ENCODE results near the gene BACH1. TPM values are rescaled to one million over a fixed set of nuclear protein-coding genes. Genes with fewer than 3 reads are reported as not detected.

The BACH1 gene
- total and polyA plus RNA-seq, 10 donors, result 6.7 to 131 (median 89.5) TPM

DNA sequence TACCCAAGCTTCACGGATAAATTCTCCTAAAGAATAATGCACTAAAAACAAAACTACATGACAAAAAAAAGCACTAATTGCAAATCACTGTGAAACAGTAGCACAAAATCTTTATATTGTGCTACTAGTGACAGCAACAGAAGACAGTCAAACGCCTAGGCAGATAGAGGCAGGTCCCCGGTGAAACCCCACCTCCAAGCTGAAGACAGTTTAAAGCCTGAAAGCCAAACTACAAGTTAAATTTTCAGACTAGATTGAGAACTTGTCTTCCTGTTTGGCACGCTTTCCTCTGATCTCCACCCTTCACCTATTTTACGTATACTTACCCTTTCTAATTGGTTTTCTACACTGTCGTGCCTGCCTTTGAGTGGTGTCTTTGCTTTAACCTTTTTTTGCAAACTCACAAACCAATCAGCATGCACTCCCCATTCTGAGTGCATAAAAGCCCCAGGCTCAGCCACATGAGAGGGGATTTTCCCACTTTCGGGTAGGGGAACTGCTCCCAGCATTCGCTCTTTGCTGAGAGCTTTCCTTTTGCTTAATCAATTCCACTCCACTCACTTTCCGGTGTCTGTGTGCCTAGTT lies 3.6 kb upstream of the BACH1 start:
- Histone ChIP-seq H3K27me3 (replicated peaks in 1 of 7) (no peaks in the 10 kb centered on the region), H3K36me3 (no peaks in the 10 kb centered on the region), H3K4me1 (peaks cover under 1 to 50% (median 17%) of the 10 kb centered on the region in 6 donors), H3K4me3 (no peak overlapping the region), H3K9me3 (peaks cover 0 to 5% (median 0%) of the 10 kb centered on the region in 8 donors), H3K27ac (peak overlapping the region in 4 of 8 donors; percentile 15 to 64 (median 30))
- no peak for DNase-seq
- intact Hi-C loops (cut with DNase I; ENCODE audit: low total_unique reads), result loop anchor here (10.0 kb wide), 2 partner anchors 120 to 210 kb away; no protein-coding TSS in a partner anchor
- TF ChIP-seq, protein P1, sequence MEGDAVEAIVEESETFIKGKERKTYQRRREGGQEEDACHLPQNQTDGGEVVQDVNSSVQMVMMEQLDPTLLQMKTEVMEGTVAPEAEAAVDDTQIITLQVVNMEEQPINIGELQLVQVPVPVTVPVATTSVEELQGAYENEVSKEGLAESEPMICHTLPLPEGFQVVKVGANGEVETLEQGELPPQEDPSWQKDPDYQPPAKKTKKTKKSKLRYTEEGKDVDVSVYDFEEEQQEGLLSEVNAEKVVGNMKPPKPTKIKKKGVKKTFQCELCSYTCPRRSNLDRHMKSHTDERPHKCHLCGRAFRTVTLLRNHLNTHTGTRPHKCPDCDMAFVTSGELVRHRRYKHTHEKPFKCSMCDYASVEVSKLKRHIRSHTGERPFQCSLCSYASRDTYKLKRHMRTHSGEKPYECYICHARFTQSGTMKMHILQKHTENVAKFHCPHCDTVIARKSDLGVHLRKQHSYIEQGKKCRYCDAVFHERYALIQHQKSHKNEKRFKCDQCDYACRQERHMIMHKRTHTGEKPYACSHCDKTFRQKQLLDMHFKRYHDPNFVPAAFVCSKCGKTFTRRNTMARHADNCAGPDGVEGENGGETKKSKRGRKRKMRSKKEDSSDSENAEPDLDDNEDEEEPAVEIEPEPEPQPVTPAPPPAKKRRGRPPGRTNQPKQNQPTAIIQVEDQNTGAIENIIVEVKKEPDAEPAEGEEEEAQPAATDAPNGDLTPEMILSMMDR (IDR thresholded peaks at IDR 0.05 in 8 of 11, conservative IDR thresholded peaks at IDR 0.05 in 3 of 11), result no peak
- no peak for TF ChIP-seq POLR2AphosphoS5 (IDR thresholded peaks at IDR 0.05)
- TF ChIP-seq POLR2A (IDR thresholded peaks at IDR 0.05), result no peak
- 67 to 83% (median 77%) methylated on average over 9 of the region's 9 CpGs for WGBS, 5 donors

DNA sequence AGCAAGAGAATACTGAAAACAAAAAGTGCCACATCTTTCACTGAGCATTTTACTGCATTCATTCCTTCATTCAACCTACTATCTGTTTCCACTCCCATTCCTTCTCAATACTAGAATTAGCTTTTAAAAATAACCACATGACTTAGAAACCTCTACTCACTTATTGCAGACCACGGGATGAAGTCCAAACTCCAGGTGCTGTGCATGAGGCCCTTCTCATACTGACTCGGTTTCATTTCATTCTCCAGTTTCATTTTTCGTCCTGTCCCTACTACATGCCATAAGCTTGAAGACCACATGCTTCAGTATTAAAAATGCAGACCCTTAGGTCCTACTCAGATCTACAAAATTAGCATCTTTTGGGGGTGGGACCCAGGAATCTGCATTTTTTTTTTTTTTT lies 2.3 kb upstream of the BACH1 start:
- Histone ChIP-seq H3K9me3 (peaks cover 0 to 5% (median 0%) of the 10 kb centered on the region in 8 donors), H3K27ac (no peak overlapping the region), H3K27me3 (replicated peaks in 1 of 7) (no peaks in the 10 kb centered on the region), H3K4me1 (peaks cover 12 to 63% (median 30%) of the 10 kb centered on the region in 6 donors), H3K4me3 (no peak overlapping the region), H3K36me3 (no peaks in the 10 kb centered on the region)
- TF ChIP-seq, protein P1 (IDR thresholded peaks at IDR 0.05 in 8 of 11, conservative IDR thresholded peaks at IDR 0.05 in 3 of 11), result no peak
- TF ChIP-seq POLR2A (IDR thresholded peaks at IDR 0.05) (no peak), POLR2AphosphoS5 (IDR thresholded peaks at IDR 0.05) (no peak)
- 77 to 85% (median 79%) methylated on average over 3 of the region's 3 CpGs for WGBS, 5 donors
- intact Hi-C loops (cut with DNase I; ENCODE audit: low total_unique reads), result loop anchor here (10.0 kb wide), 2 partner anchors 122 to 212 kb away; no protein-coding TSS in a partner anchor
- DNase-seq, result no peak

DNA sequence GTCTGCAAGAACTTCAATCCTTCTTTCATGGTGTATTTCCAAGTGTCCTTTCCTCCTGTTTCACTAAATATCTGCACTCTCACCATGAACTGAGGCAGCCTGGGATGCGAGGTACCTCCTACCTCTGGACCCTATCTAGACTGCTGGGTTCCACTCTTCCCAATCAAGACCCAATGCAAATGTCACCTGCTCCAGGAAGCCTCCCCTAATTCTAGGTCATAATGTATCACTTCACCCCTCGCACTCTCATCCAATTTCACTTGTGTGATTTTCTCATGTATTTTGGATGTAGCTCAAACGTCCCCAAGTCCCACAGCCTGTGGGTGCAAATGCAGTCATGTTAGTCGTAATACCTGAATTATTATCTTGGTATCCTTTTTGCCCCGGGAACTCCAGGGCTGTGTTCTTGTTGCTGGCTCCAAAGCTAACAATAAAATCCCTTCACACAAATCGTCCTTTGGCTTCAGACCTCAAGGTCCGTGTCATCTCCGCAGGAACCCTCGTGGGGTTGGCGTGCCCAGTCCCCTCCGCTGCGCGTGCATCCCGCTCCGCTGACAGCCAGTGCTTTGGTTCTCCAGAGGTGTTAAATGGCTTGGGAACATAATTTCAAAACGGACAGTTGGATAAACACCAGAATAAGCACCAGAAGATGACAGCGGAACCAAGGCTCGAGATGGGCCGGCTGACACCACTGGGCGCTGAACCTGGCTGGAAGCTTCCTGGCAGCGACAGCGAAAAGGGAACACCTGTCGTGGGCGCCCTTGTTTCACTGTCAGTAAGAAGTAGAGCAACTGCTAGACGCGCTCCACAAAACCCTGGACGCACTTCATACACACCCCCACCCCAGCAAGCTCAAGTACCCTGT lies 1.0 kb upstream of the BACH1 start:
- peak overlapping the region in 7 of 8 donors; percentile 92 to 100 (median 97) for H3K27ac ChIP-seq

More for the DNA sequence above, 1.0 kb upstream of the BACH1 start:
- 82 to 87% (median 83%) methylated on average over 24 to 27 of the region's 27 CpGs for WGBS, 5 donors
- peak overlapping the region; percentile 60 to 86 (median 68) for H3K4me3 ChIP-seq
- H3K27me3 ChIP-seq (replicated peaks in 1 of 7), result no peaks in the 10 kb centered on the region
- TF ChIP-seq POLR2A (IDR thresholded peaks at IDR 0.05), result no peak
- TF ChIP-seq POLR2AphosphoS5 (IDR thresholded peaks at IDR 0.05), result no peak
- TF ChIP-seq, protein P1 (IDR thresholded peaks at IDR 0.05 in 8 of 11, conservative IDR thresholded peaks at IDR 0.05 in 3 of 11), result no peak
- no peaks in the 10 kb centered on the region for H3K36me3 ChIP-seq
- intact Hi-C loops (cut with DNase I; ENCODE audit: low total_unique reads), result loop anchor here (10.0 kb wide), 2 partner anchors 123 to 213 kb away; no protein-coding TSS in a partner anchor
- H3K4me1 ChIP-seq, result peaks cover 18 to 76% (median 43%) of the 10 kb centered on the region in 6 donors
- peaks cover 0 to 5% (median 0%) of the 10 kb centered on the region in 8 donors for H3K9me3 ChIP-seq
- DNase-seq, result no peak
